Caco-2 (cell line): ENCODE results near the gene SAMM50. TPM values are rescaled to one million over a fixed set of nuclear protein-coding genes. Genes with fewer than 3 reads are reported as not detected.

Experiments used
- BruUV-seq: library from RNA; stranded (reverse); fragments of 400-500 nt; replicated peaks from 2 replicates; lab custom pipeline; 2021; lab: Mats Ljungman, UMichigan
- CTCF ChIA-PET: fragments of 300-600 bp; sonication (Branson Sonifier 250); formaldehyde crosslinking; loops from one replicate; lab custom pipeline; 2022; ENCODE audit warnings: antibody characterized with exemption; lab: Charles Lee
- POLR2A ChIA-PET: fragments of 300-600 bp; sonication (Branson Sonifier 250); formaldehyde crosslinking; loops from one replicate; lab custom pipeline; 2022; ENCODE audit warnings: antibody characterized with exemption; lab: Charles Lee
- DNase-seq, 2 experiments: peaks; one replicate each; pipeline versions ENCODE4 v3.0.0 to v3.0.0-alpha.2; 2020 to 2022
- H3K27me3 ChIP-seq: replicated peaks from 2 replicates; pipeline ENCODE4 v1.6.0; 2011; ENCODE audit warnings: low read length; ENCODE audit not compliant: control insufficient read depth, insufficient read depth
- H3K36me3 ChIP-seq: 2 replicates; pipeline ENCODE4 v1.5.1; 2011; ENCODE audit warnings: low read length; ENCODE audit not compliant: control insufficient read depth, insufficient read depth
- H3K4me1 ChIP-seq: fragments of 250-450 bp; sonication (Bioruptor Pico); 2 replicates; pipeline ENCODE4 v1.5.1; 2020; ENCODE audit warnings: mild to moderate bottlenecking
- H3K4me3 ChIP-seq: 2 replicates; pipeline ENCODE4 v1.5.1; 2011; ENCODE audit warnings: low read depth, mild to moderate bottlenecking, control low read depth, low read length
- H3K9me3 ChIP-seq: fragments of 250-450 bp; sonication (Bioruptor Pico); 2 replicates; pipeline ENCODE4 v1.5.1; 2020; ENCODE audit warnings: mild to moderate bottlenecking, moderate library complexity
- H3K27ac Mint-ChIP-seq: one replicate; pipeline ENCODE4 v1.8.0; 2022; ENCODE audit warnings: mixed read lengths; ENCODE audit not compliant: unreplicated experiment
- H3K27me3 Mint-ChIP-seq: one replicate; pipeline ENCODE4 v1.8.0; 2022; ENCODE audit warnings: mixed read lengths; ENCODE audit not compliant: insufficient read depth, unreplicated experiment
- H3K36me3 Mint-ChIP-seq: one replicate; pipeline ENCODE4 v1.8.0; 2022; ENCODE audit warnings: mild to moderate bottlenecking, mixed read lengths; ENCODE audit not compliant: insufficient read depth, unreplicated experiment
- H3K4me1 Mint-ChIP-seq: one replicate; pipeline ENCODE4 v1.8.0; 2022; ENCODE audit warnings: low read depth, mixed read lengths; ENCODE audit not compliant: unreplicated experiment
- H3K4me3 Mint-ChIP-seq: one replicate; pipeline ENCODE4 v1.8.0; 2022; ENCODE audit warnings: mild to moderate bottlenecking, moderate library complexity, mixed read lengths; ENCODE audit not compliant: unreplicated experiment
- H3K9me3 Mint-ChIP-seq: one replicate; pipeline ENCODE4 v1.8.0; 2022; ENCODE audit warnings: mixed read lengths; ENCODE audit not compliant: unreplicated experiment
- CTCF ChIP-seq, 2 experiments: fragments of 200-600 bp in 1 of 2; IDR thresholded peaks; 1 replicate in 1 of 2; 2 replicates in 1 of 2; pipeline versions ENCODE4 v1.5.1 to v1.8.0; 2011 to 2022; ENCODE audit warnings: antibody characterized with exemption in 1 of 2, control low read depth in 1 of 2, inconsistent platforms in 1 of 2, low read depth in 1 of 2, low read length in 1 of 2, mild to moderate bottlenecking in 1 of 2, moderate library complexity in 1 of 2; ENCODE audit not compliant: insufficient read depth in 1 of 2, severe bottlenecking in 1 of 2, unreplicated experiment in 1 of 2
- intact Hi-C: fragments of 100-400 bp; cut with micrococcal nuclease; formaldehyde crosslinking; loops from one replicate; pipeline ENCODE4 v1.10.0; 2022; ENCODE audit not compliant: unreplicated experiment
- total RNA-seq: library from RNA; stranded (reverse); gene quantifications from 2 replicates; pipeline ENCODE4 v1.2.3, GENCODE V29; 2022

SAMM50 gene
- total RNA-seq, 1 experiment from 2014 or later = 66.4 TPM

- Mint-ChIP-seq H3K9me3 (no peaks in the 10 kb centered on the region), H3K27ac (no peak overlapping the region), H3K4me3 (peak overlapping the region; percentile 74), H3K4me1 (no peaks in the 10 kb centered on the region), H3K36me3 (peaks cover 10% of the 10 kb centered on the region), H3K27me3 (peaks cover 2% of the 10 kb centered on the region)
- CTCF ChIA-PET = interaction anchor here (0.7 kb wide), 1 partner anchor 579 kb away, joined by 3 read pairs; no protein-coding TSS in a partner anchor
- Histone ChIP-seq H3K4me1 (peaks cover 20% of the 10 kb centered on the region), H3K36me3 (peaks cover 3% of the 10 kb centered on the region; the same call in 1 of the 2 replicates), H3K9me3 (no peaks in the 10 kb centered on the region), H3K4me3 (peak overlapping the region; percentile 7; the same call in 1 of the 2 replicates), H3K27me3 (no peaks in the 10 kb centered on the region)
- POLR2A ChIA-PET = no interaction called here
- no peak for TF ChIP-seq CTCF (IDR thresholded peaks at IDR 0.05; ENCODE audit: insufficient read depth in 1 of 2, low read depth in 1 of 2, low read length in 1 of 2, severe bottlenecking in 1 of 2, unreplicated experiment in 1 of 2)
- DNase-seq = peak; percentile 20 to 57
- BruUV-seq = TSS peak; percentile 45
- intact Hi-C loops = loop anchor here (2.0 kb wide), 1 partner anchor 21 kb away; no protein-coding TSS in a partner anchor
Observed at GRCh38 chr22:43925433-43926348, 29.6 kb upstream of the SAMM50 start.

- no peak overlapping the region for H3K4me3 ChIP-seq
- DNase-seq = no peak
- no peaks in the 10 kb centered on the region for H3K9me3 Mint-ChIP-seq
- H3K4me1 Mint-ChIP-seq = no peaks in the 10 kb centered on the region
- peaks cover 3% of the 10 kb centered on the region; the same call in 1 of the 2 replicates for H3K36me3 ChIP-seq
- H3K36me3 Mint-ChIP-seq = peaks cover 10% of the 10 kb centered on the region
- H3K27me3 Mint-ChIP-seq = no peaks in the 10 kb centered on the region
- H3K4me3 Mint-ChIP-seq = no peak overlapping the region
- no peaks in the 10 kb centered on the region for H3K27me3 ChIP-seq
- peaks cover 20% of the 10 kb centered on the region for H3K4me1 ChIP-seq
- TF ChIP-seq CTCF (IDR thresholded peaks at IDR 0.05; ENCODE audit: insufficient read depth in 1 of 2, low read depth in 1 of 2, low read length in 1 of 2, severe bottlenecking in 1 of 2, unreplicated experiment in 1 of 2) = no peak
- CTCF ChIA-PET = interaction anchor here (0.7 kb wide), 1 partner anchor 580 kb away, joined by 3 read pairs; no protein-coding TSS in a partner anchor
- H3K9me3 ChIP-seq = no peaks in the 10 kb centered on the region
- H3K27ac Mint-ChIP-seq = no peak overlapping the region
- POLR2A ChIA-PET = no interaction called here
- intact Hi-C loops = no loop called here
- BruUV-seq = no TSS peak
Observed at GRCh38 chr22:43926349-43926710, 28.9 kb upstream of the SAMM50 start.

- ChIA-PET POLR2A (no interaction called here), CTCF (no interaction called here)
- Histone ChIP-seq H3K4me3 (no peak overlapping the region), H3K36me3 (peaks cover 4% of the 10 kb centered on the region), H3K27me3 (no peaks in the 10 kb centered on the region), H3K4me1 (peaks cover 12% of the 10 kb centered on the region), H3K9me3 (no peaks in the 10 kb centered on the region)
- intact Hi-C loops = no loop called here
- no peaks in the 10 kb centered on the region for H3K4me1 Mint-ChIP-seq
- H3K4me3 Mint-ChIP-seq = no peak overlapping the region
- BruUV-seq = no TSS peak
- H3K9me3 Mint-ChIP-seq = no peaks in the 10 kb centered on the region
- peaks cover 5% of the 10 kb centered on the region for H3K36me3 Mint-ChIP-seq
- no peaks in the 10 kb centered on the region for H3K27me3 Mint-ChIP-seq
- DNase-seq = no peak
- TF ChIP-seq CTCF (IDR thresholded peaks at IDR 0.05; ENCODE audit: insufficient read depth in 1 of 2, low read depth in 1 of 2, low read length in 1 of 2, severe bottlenecking in 1 of 2, unreplicated experiment in 1 of 2) = no peak
- H3K27ac Mint-ChIP-seq = no peak overlapping the region
Observed at GRCh38 chr22:43928468-43928867, 26.8 kb upstream of the SAMM50 start.
